Prostate gland (tissue), 2 donors: ENCODE results near the gene BPIFB4.

ENCODE experiments used
- CTCF ChIP-seq, 4 experiments: fragments of 200-600 bp in 2 of 4; fragments of 450-650 bp in 2 of 4; sonication (generic) in 2 of 4; IDR thresholded peaks; 1 replicate in 3 of 4; 2 replicates in 1 of 4; pipeline ENCODE4 v1.5.1; 2016 to 2019; ENCODE audit warnings: antibody characterized with exemption in 4 of 4, mild to moderate bottlenecking in 2 of 4, moderate library complexity in 2 of 4
- POLR2AphosphoS5 ChIP-seq: sonication (generic); formaldehyde crosslinking; IDR thresholded peaks from one replicate; pipeline ENCODE4 v1.6.1; 2017; ENCODE audit warnings: antibody characterized with exemption

GRCh38 chr20:33042430-33042829 lies 37.0 kb upstream of the BPIFB4 start:
- no peak for TF ChIP-seq CTCF (IDR thresholded peaks at IDR 0.05)
- no peak for TF ChIP-seq POLR2AphosphoS5
